A549 (cell line): ENCODE measurements around the gene ASXL3. TPM values are rescaled to one million over a fixed set of nuclear protein-coding genes. Genes with fewer than 3 reads are reported as not detected.

Experiments
- ATAC-seq, 2 experiments: fragments of 200-7000 bp in 1 of 2; fragments of >200 bp in 1 of 2; cut with Nextera tagmentation in 1 of 2; cut with Tn5 transposase in 1 of 2; 3 replicates each; pipeline versions ENCODE4 v1.8.0 to v1.9.1; 2018 to 2020; ENCODE audit warnings: mild to moderate bottlenecking in 1 of 2, moderate library complexity in 1 of 2
- CTCF ChIA-PET: fragments of 300-600 bp; sonication (Branson Sonifier 250); formaldehyde crosslinking; extraction: SDS; loops from one replicate; lab custom pipeline; 2021; ENCODE audit warnings: antibody characterized with exemption, inconsistent platforms; lab: Yijun Ruan, JAX
- POLR2A ChIA-PET: fragments of 350-600 bp; formaldehyde crosslinking; extraction: SDS; loops from one replicate; lab custom pipeline; 2021; ENCODE audit warnings: antibody characterized with exemption, inconsistent platforms; lab: Yijun Ruan, JAX
- DNase-seq, 2 experiments: peaks; one replicate each; pipeline versions ENCODE4 v3.0.0 to v3.0.0-alpha.2; 2011 to 2016; ENCODE audit warnings: low read depth in 1 of 2, low spot score in 1 of 2
- FAIRE-seq: peaks from 2 replicates; lab custom pipeline; 2011; peaks lifted over from hg19 to GRCh38; lab: Jason Lieb, UNC
- H3K27ac ChIP-seq, 2 experiments: fragments of >200 bp; sonication (Bioruptor Twin); formaldehyde crosslinking; 3 replicates each; pipeline ENCODE4 v1.5.1; 2016 to 2017
- H3K4me1 ChIP-seq: fragments of >200 bp; sonication (Bioruptor Twin); formaldehyde crosslinking; 3 replicates; pipeline ENCODE4 v1.6.1; 2016
- H3K4me2 ChIP-seq: fragments of >200 bp; sonication (Bioruptor Twin); formaldehyde crosslinking; 3 replicates; pipeline ENCODE4 v1.6.1; 2016
- H3K4me3 ChIP-seq: fragments of >200 bp; sonication (Bioruptor Twin); formaldehyde crosslinking; 3 replicates; pipeline ENCODE4 v1.5.1; 2016
- H3K9me3 ChIP-seq: fragments of >200 bp; sonication (Bioruptor Twin); formaldehyde crosslinking; 3 replicates; pipeline ENCODE4 v1.6.1; 2016
- ATOH8 ChIP-seq: fragments of 250-450 bp; sonication (Bioruptor Pico); IDR thresholded peaks from 2 replicates; pipeline ENCODE4 v1.5.0; 2020; ENCODE audit warnings: low read depth, mild to moderate bottlenecking, moderate library complexity
- CBX8 ChIP-seq: fragments of 200-600 bp; sonication (generic); IDR thresholded peaks from 2 replicates; pipeline ENCODE4 v1.6.1; 2016
- CHD2 ChIP-seq: fragments of 150-350 bp; IDR thresholded peaks from 2 replicates; pipeline ENCODE4 v1.6.1; 2014; ENCODE audit warnings: low read length; ENCODE audit not compliant: partially characterized antibody
- CHD4 ChIP-seq: fragments of 200-600 bp; sonication (generic); IDR thresholded peaks from 2 replicates; pipeline ENCODE4 v1.6.1; 2016; ENCODE audit warnings: antibody characterized with exemption, mild to moderate bottlenecking, borderline replicate concordance
- EHF ChIP-seq: fragments of 250-450 bp; sonication (Bioruptor Pico); IDR thresholded peaks from 2 replicates; pipeline ENCODE4 v1.5.0; 2020; ENCODE audit warnings: mild to moderate bottlenecking
- ESRRA ChIP-seq: fragments of 150-350 bp; IDR thresholded peaks from 2 replicates; pipeline ENCODE4 v1.6.1; 2014; ENCODE audit warnings: mild to moderate bottlenecking, low read length, borderline replicate concordance
- FOSB ChIP-seq: fragments of 250-450 bp; sonication (Bioruptor Pico); IDR thresholded peaks from 2 replicates; pipeline ENCODE4 v1.5.0; 2020; ENCODE audit warnings: mild to moderate bottlenecking, moderate library complexity
- FOXS1 ChIP-seq: fragments of 250-450 bp; sonication (Bioruptor Pico); IDR thresholded peaks from 2 replicates; pipeline ENCODE4 v1.5.0; 2020; ENCODE audit warnings: mild to moderate bottlenecking, moderate library complexity
- HDAC2 ChIP-seq: fragments of 200-600 bp; sonication (generic); IDR thresholded peaks from 2 replicates; pipeline ENCODE4 v1.6.1; 2016
- HOXB13 ChIP-seq: fragments of 250-450 bp; sonication (Bioruptor Pico); IDR thresholded peaks from 2 replicates; pipeline ENCODE4 v1.5.0; 2020; ENCODE audit warnings: low read depth, mild to moderate bottlenecking, moderate library complexity
- JUN ChIP-seq, 2 experiments: fragments of >200 bp; sonication (Bioruptor Twin); formaldehyde crosslinking; IDR thresholded peaks; 2 replicates in 1 of 2; 3 replicates in 1 of 2; pipeline ENCODE4 v1.6.1; 2016 to 2017
- MYC ChIP-seq: IDR thresholded peaks from 2 replicates; pipeline ENCODE4 v1.6.1; 2012; ENCODE audit warnings: mild to moderate bottlenecking, inconsistent platforms, low read length, improper control_type of control experiment, borderline replicate concordance
- POLR2A ChIP-seq: IDR thresholded peaks from 2 replicates; pipeline ENCODE4 v1.6.1; 2012; ENCODE audit warnings: mild to moderate bottlenecking, low read length
- RAD21 ChIP-seq, 2 experiments: fragments of >200 bp in 1 of 2; sonication (Bioruptor Twin) in 1 of 2; formaldehyde crosslinking in 1 of 2; IDR thresholded peaks in 1 of 2; conservative IDR thresholded peaks in 1 of 2; 2 replicates in 1 of 2; 3 replicates in 1 of 2; pipeline ENCODE4 v1.6.1; 2012 to 2018; ENCODE audit warnings: inconsistent platforms in 1 of 2
- RARB ChIP-seq: fragments of 250-450 bp; sonication (Bioruptor Pico); IDR thresholded peaks from 2 replicates; pipeline ENCODE4 v1.8.0; 2021; ENCODE audit warnings: mild to moderate bottlenecking, moderate library complexity
- RCOR1 ChIP-seq: fragments of 150-350 bp; IDR thresholded peaks from 2 replicates; pipeline ENCODE4 v1.6.1; 2014; ENCODE audit warnings: antibody characterized with exemption, low read length, low read depth
- REST ChIP-seq: fragments of 200-600 bp; sonication (generic); IDR thresholded peaks from 2 replicates; pipeline ENCODE4 v1.6.1; 2016; ENCODE audit warnings: antibody characterized with exemption, mild to moderate bottlenecking, moderate library complexity
- RFX5 ChIP-seq: fragments of 450-650 bp; IDR thresholded peaks from 2 replicates; pipeline ENCODE4 v1.7.1; 2014; ENCODE audit warnings: antibody characterized with exemption, mild to moderate bottlenecking, moderate library complexity
- SREBF2 ChIP-seq: fragments of 450-650 bp; IDR thresholded peaks from 2 replicates; pipeline ENCODE4 v1.6.1; 2014; ENCODE audit warnings: mild to moderate bottlenecking, moderate library complexity
- TFCP2L1 ChIP-seq: fragments of 250-450 bp; sonication (Bioruptor Pico); IDR thresholded peaks from 2 replicates; pipeline ENCODE4 v1.5.0; 2021; ENCODE audit warnings: mild to moderate bottlenecking
- ZC3H11A ChIP-seq: fragments of 450-650 bp; IDR thresholded peaks from 2 replicates; pipeline ENCODE4 v1.6.1; 2014; ENCODE audit warnings: antibody characterized with exemption, mild to moderate bottlenecking
- ZSCAN20 ChIP-seq: fragments of 250-450 bp; sonication (Bioruptor Pico); IDR thresholded peaks from 2 replicates; pipeline ENCODE4 v1.8.0; 2022; ENCODE audit warnings: mild to moderate bottlenecking, moderate library complexity
- WGBS: methylation state at CpG from one replicate; pipeline ENCODE4 v1.1.6; 2017; ENCODE audit errors: missing lambda C conversion rate; 5-methylcytosine and 5-hydroxymethylcytosine counted together
- polyA plus RNA-seq, 4 experiments: library from polyadenylated mRNA; depleted of rRNA in 3 of 4; stranded (reverse); fragments of >200 nt; fragmentation: RNase III in 1 of 4; extraction: RNeasy Plus Mini Kit Qiagen cat#74134 plus additional on column Dnase treatment in 1 of 4; gene quantifications; 2 replicates in 3 of 4; 3 replicates in 1 of 4; pipeline ENCODE4 v1.2.3, GENCODE V29; 2011 to 2017
- TF ChIP-seq, protein P1 (sequence below): fragments of >200 bp; sonication (Bioruptor Twin); formaldehyde crosslinking; IDR thresholded peaks from 2 replicates; pipeline ENCODE4 v1.6.1; 2016
- TF ChIP-seq, protein P2 (sequence below): fragments of 150-350 bp; IDR thresholded peaks from 2 replicates; pipeline ENCODE4 v1.6.1; 2014; ENCODE audit warnings: low read depth, mild to moderate bottlenecking, low read length
- TF ChIP-seq, protein P3 (sequence below): IDR thresholded peaks from 2 replicates; pipeline ENCODE4 v1.6.1; 2012
- TF ChIP-seq, protein P4 (sequence below): fragments of >200 bp; sonication (Bioruptor Twin); formaldehyde crosslinking; IDR thresholded peaks from 3 replicates; pipeline ENCODE4 v1.5.1; 2016

ASXL3 gene
- polyA plus RNA-seq, 2 of the 4 experiments (the other 2 are of a cell fraction) = not detected

DNA sequence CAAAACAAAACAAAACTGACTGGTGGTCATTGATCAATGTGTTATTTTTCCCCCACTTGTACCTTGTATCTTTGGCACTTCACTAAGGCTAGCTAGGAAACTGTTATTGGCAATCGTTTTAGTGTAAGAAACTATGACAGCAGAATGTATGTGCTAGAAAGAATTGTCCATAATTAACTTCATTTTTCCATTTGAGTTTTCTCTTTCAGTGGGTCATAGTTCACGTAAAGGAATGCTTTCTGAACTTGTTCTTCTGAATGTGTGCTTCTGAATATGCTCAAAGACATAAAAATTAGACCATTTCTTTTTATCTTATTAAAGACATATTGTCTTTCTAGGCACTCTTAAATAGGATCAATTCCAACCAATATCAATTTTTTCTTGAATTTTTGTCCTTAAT lies 132.2 kb downstream of the ASXL3 start:
- DNase-seq = no peak
- no peak for ATAC-seq
- H3K4me1 ChIP-seq = no peaks in the 10 kb centered on the region
- no peak overlapping the region for H3K27ac ChIP-seq
- WGBS = 10% methylated on average over 2 of the region's 2 CpGs
- POLR2A ChIA-PET = no interaction called here
- H3K9me3 ChIP-seq = no peaks in the 10 kb centered on the region
- CTCF ChIA-PET = no interaction called here
- TF ChIP-seq ESRRA (no peak), ZC3H11A (no peak)
- TF ChIP-seq, all 56 proteins: peak for 0
- Histone ChIP-seq H3K4me3 (no peak overlapping the region), H3K4me2 (no peak overlapping the region)
- FAIRE-seq = no peak

DNA sequence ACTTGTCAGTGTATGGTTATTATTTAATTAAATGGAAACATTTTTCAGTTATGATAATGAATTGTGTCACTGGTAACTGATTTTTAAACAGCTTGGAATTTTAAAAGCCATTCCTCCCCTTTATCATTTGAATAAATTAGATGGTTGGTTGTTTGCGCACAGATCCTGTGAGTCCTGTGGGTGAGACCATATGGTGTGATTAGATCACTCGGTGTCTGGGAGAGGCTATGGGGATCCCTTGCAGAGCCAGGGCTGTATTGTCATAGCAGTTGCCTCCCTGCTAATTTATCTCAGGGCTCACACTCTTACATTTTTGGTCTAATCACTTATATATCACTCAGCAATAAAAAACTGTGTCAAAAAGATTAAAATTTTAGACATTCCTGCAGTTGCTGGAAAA lies 133.5 kb downstream of the ASXL3 start:
- WGBS = 50% methylated on average over 2 of the region's 2 CpGs
- Histone ChIP-seq H3K27ac (no peak overlapping the region), H3K4me1 (no peaks in the 10 kb centered on the region), H3K4me2 (no peak overlapping the region), H3K9me3 (no peaks in the 10 kb centered on the region), H3K4me3 (no peak overlapping the region)
- ATAC-seq = no peak
- CTCF ChIA-PET = no interaction called here
- DNase-seq = no peak
- POLR2A ChIA-PET = no interaction called here
- no peak for TF ChIP-seq RFX5
- TF ChIP-seq ZSCAN20 = no peak
- TF ChIP-seq RAD21 (conservative IDR thresholded peaks at IDR 0.05 in 1 of 2, IDR thresholded peaks at IDR 0.05 in 1 of 2) = no peak
- TF ChIP-seq ZC3H11A = no peak
- TF ChIP-seq, protein P1, sequence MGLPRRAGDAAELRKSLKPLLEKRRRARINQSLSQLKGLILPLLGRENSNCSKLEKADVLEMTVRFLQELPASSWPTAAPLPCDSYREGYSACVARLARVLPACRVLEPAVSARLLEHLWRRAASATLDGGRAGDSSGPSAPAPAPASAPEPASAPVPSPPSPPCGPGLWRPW = no peak
- no peak for TF ChIP-seq RARB (CRISPR knock-in tag)
- TF ChIP-seq SREBF2 = no peak
- TF ChIP-seq MYC = no peak
- TF ChIP-seq HOXB13 (CRISPR knock-in tag) = no peak
- no peak for TF ChIP-seq FOXS1 (CRISPR knock-in tag)
- TF ChIP-seq, protein P2, sequence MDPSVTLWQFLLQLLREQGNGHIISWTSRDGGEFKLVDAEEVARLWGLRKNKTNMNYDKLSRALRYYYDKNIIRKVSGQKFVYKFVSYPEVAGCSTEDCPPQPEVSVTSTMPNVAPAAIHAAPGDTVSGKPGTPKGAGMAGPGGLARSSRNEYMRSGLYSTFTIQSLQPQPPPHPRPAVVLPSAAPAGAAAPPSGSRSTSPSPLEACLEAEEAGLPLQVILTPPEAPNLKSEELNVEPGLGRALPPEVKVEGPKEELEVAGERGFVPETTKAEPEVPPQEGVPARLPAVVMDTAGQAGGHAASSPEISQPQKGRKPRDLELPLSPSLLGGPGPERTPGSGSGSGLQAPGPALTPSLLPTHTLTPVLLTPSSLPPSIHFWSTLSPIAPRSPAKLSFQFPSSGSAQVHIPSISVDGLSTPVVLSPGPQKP = no peak
- no peak for TF ChIP-seq JUN (IDR thresholded peaks at IDR 0.05)
- no peak for TF ChIP-seq FOSB (CRISPR knock-in tag)
- TF ChIP-seq TFCP2L1 (CRISPR knock-in tag) = no peak
- no peak for TF ChIP-seq POLR2A
- TF ChIP-seq CHD4 = no peak
- no peak for FAIRE-seq

- TF ChIP-seq CBX8 (no peak), CHD2 (no peak), HDAC2 (no peak), REST (no peak), EHF (CRISPR knock-in tag) (no peak), JUN (IDR thresholded peaks at IDR 0.05) (no peak), RCOR1 (no peak), ATOH8 (CRISPR knock-in tag) (no peak)
- TF ChIP-seq, protein P2 = no peak
- TF ChIP-seq, protein P3, sequence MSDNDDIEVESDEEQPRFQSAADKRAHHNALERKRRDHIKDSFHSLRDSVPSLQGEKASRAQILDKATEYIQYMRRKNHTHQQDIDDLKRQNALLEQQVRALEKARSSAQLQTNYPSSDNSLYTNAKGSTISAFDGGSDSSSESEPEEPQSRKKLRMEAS = no peak
- TF ChIP-seq, protein P4, sequence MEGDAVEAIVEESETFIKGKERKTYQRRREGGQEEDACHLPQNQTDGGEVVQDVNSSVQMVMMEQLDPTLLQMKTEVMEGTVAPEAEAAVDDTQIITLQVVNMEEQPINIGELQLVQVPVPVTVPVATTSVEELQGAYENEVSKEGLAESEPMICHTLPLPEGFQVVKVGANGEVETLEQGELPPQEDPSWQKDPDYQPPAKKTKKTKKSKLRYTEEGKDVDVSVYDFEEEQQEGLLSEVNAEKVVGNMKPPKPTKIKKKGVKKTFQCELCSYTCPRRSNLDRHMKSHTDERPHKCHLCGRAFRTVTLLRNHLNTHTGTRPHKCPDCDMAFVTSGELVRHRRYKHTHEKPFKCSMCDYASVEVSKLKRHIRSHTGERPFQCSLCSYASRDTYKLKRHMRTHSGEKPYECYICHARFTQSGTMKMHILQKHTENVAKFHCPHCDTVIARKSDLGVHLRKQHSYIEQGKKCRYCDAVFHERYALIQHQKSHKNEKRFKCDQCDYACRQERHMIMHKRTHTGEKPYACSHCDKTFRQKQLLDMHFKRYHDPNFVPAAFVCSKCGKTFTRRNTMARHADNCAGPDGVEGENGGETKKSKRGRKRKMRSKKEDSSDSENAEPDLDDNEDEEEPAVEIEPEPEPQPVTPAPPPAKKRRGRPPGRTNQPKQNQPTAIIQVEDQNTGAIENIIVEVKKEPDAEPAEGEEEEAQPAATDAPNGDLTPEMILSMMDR = no peak
- 2% methylated on average over 4 of the region's 4 CpGs for WGBS
- no peak for DNase-seq
- Histone ChIP-seq H3K9me3 (no peaks in the 10 kb centered on the region), H3K4me2 (no peak overlapping the region), H3K4me3 (no peak overlapping the region), H3K4me1 (no peaks in the 10 kb centered on the region), H3K27ac (no peak overlapping the region)
- ATAC-seq = no peak
- CTCF ChIA-PET = no interaction called here
- POLR2A ChIA-PET = no interaction called here
- FAIRE-seq = no peak
Measured at GRCh38 chr18:33712719-33713118, 134.7 kb downstream of the ASXL3 start.
